ENCODE measurements around the gene TCTN2.
A peak's percentile ranks its signal among the peaks of the same experiment; 100 is the strongest.

TCTN2 gene

GRCh38 chr12:123683964-123684363, 13.1 kb downstream of the TCTN2 start:
- Histone ChIP-seq H3K9ac (ENCODE audit: low read length in 5 of 5) (no peak overlapping the region), H3K9me3 (ENCODE audit: control insufficient read depth in 5 of 5, low read length in 5 of 5) (no peaks in the 10 kb centered on the region), H3K27me3 (ENCODE audit: control insufficient read depth in 5 of 5, insufficient read depth in 4 of 5, low read length in 5 of 5) (no peaks in the 10 kb centered on the region), H3K27ac (ENCODE audit: low read depth, low read length) (no peak overlapping the region), H3K4me3 (ENCODE audit: low read depth in 1 of 5, low read length in 5 of 5) (no peak overlapping the region), H3K36me3 (ENCODE audit: control insufficient read depth in 5 of 5, insufficient read depth in 5 of 5, low read length in 5 of 5) (peaks cover 5 to 43% (median 15%) of the 10 kb centered on the region in 5 donors), H3K4me1 (ENCODE audit: control insufficient read depth in 5 of 5, insufficient read depth in 5 of 5, low read length in 5 of 5) (no peaks in the 10 kb centered on the region)

GRCh38 chr12:123686636-123687190, 15.8 kb downstream of the TCTN2 start:
- H3K36me3 ChIP-seq (ENCODE audit: control insufficient read depth in 5 of 5, insufficient read depth in 5 of 5, low read length in 5 of 5) = peaks cover 2 to 45% (median 14%) of the 10 kb centered on the region in 5 donors
- no peak overlapping the region for H3K27ac ChIP-seq (ENCODE audit: low read depth, low read length)
- H3K9ac ChIP-seq (ENCODE audit: low read length in 5 of 5) = no peak overlapping the region
- H3K4me3 ChIP-seq (ENCODE audit: low read depth in 1 of 5, low read length in 5 of 5) = no peak overlapping the region
- peaks cover 0 to 2% (median 0%) of the 10 kb centered on the region in 5 donors for H3K4me1 ChIP-seq (ENCODE audit: control insufficient read depth in 5 of 5, insufficient read depth in 5 of 5, low read length in 5 of 5)
- H3K27me3 ChIP-seq (ENCODE audit: control insufficient read depth in 5 of 5, insufficient read depth in 4 of 5, low read length in 5 of 5) = no peaks in the 10 kb centered on the region
- no peaks in the 10 kb centered on the region for H3K9me3 ChIP-seq (ENCODE audit: control insufficient read depth in 5 of 5, low read length in 5 of 5)

GRCh38 chr12:123690191-123690840, 19.4 kb downstream of the TCTN2 start:
- H3K27ac ChIP-seq (ENCODE audit: low read depth, low read length) = no peak overlapping the region
- H3K4me3 ChIP-seq (ENCODE audit: low read depth in 1 of 5, low read length in 5 of 5) = no peak overlapping the region
- H3K4me1 ChIP-seq (ENCODE audit: control insufficient read depth in 5 of 5, insufficient read depth in 5 of 5, low read length in 5 of 5) = peaks cover 0 to 2% (median 0%) of the 10 kb centered on the region in 5 donors
- H3K36me3 ChIP-seq (ENCODE audit: control insufficient read depth in 5 of 5, insufficient read depth in 5 of 5, low read length in 5 of 5) = peaks cover 4 to 43% (median 19%) of the 10 kb centered on the region in 5 donors
- H3K9ac ChIP-seq (ENCODE audit: low read length in 5 of 5) = no peak overlapping the region
- H3K27me3 ChIP-seq (ENCODE audit: control insufficient read depth in 5 of 5, insufficient read depth in 4 of 5, low read length in 5 of 5) = no peaks in the 10 kb centered on the region
- no peaks in the 10 kb centered on the region for H3K9me3 ChIP-seq (ENCODE audit: control insufficient read depth in 5 of 5, low read length in 5 of 5)

- Histone ChIP-seq H3K36me3 (ENCODE audit: control insufficient read depth in 5 of 5, insufficient read depth in 5 of 5, low read length in 5 of 5) (peaks cover 10 to 52% (median 34%) of the 10 kb centered on the region in 5 donors), H3K27ac (ENCODE audit: low read depth, low read length) (no peak overlapping the region), H3K27me3 (ENCODE audit: control insufficient read depth in 5 of 5, insufficient read depth in 4 of 5, low read length in 5 of 5) (no peaks in the 10 kb centered on the region), H3K9ac (ENCODE audit: low read length in 5 of 5) (no peak overlapping the region), H3K9me3 (ENCODE audit: control insufficient read depth in 5 of 5, low read length in 5 of 5) (no peaks in the 10 kb centered on the region), H3K4me1 (ENCODE audit: control insufficient read depth in 5 of 5, insufficient read depth in 5 of 5, low read length in 5 of 5) (no peaks in the 10 kb centered on the region), H3K4me3 (ENCODE audit: low read depth in 1 of 5, low read length in 5 of 5) (no peak overlapping the region)
These were observed 25.3 kb downstream of the TCTN2 start for GRCh38 chr12:123696207-123696606.

GRCh38 chr12:123696646-123697045, 25.7 kb downstream of the TCTN2 start:
- H3K4me1 ChIP-seq (ENCODE audit: control insufficient read depth in 5 of 5, insufficient read depth in 5 of 5, low read length in 5 of 5) = no peaks in the 10 kb centered on the region
- H3K36me3 ChIP-seq (ENCODE audit: control insufficient read depth in 5 of 5, insufficient read depth in 5 of 5, low read length in 5 of 5) = peaks cover 10 to 50% (median 32%) of the 10 kb centered on the region in 5 donors
- H3K27ac ChIP-seq (ENCODE audit: low read depth, low read length) = no peak overlapping the region
- H3K4me3 ChIP-seq (ENCODE audit: low read depth in 1 of 5, low read length in 5 of 5) = no peak overlapping the region
- no peaks in the 10 kb centered on the region for H3K27me3 ChIP-seq (ENCODE audit: control insufficient read depth in 5 of 5, insufficient read depth in 4 of 5, low read length in 5 of 5)
- no peaks in the 10 kb centered on the region for H3K9me3 ChIP-seq (ENCODE audit: control insufficient read depth in 5 of 5, low read length in 5 of 5)
- H3K9ac ChIP-seq (ENCODE audit: low read length in 5 of 5) = no peak overlapping the region

GRCh38 chr12:123705935-123706334, 35.0 kb downstream of the TCTN2 start:
- peaks cover 0 to 25% (median 20%) of the 10 kb centered on the region in 5 donors for H3K36me3 ChIP-seq (ENCODE audit: control insufficient read depth in 5 of 5, insufficient read depth in 5 of 5, low read length in 5 of 5)
- no peaks in the 10 kb centered on the region for H3K27me3 ChIP-seq (ENCODE audit: control insufficient read depth in 5 of 5, insufficient read depth in 4 of 5, low read length in 5 of 5)
- H3K27ac ChIP-seq (ENCODE audit: low read depth, low read length) = no peak overlapping the region

GRCh38 chr12:123707466-123707865, 36.6 kb downstream of the TCTN2 start:
- Histone ChIP-seq H3K9me3 (ENCODE audit: control insufficient read depth in 5 of 5, low read length in 5 of 5) (no peaks in the 10 kb centered on the region), H3K27ac (ENCODE audit: low read depth, low read length) (no peak overlapping the region), H3K9ac (ENCODE audit: low read length in 5 of 5) (no peak overlapping the region), H3K36me3 (ENCODE audit: control insufficient read depth in 5 of 5, insufficient read depth in 5 of 5, low read length in 5 of 5) (peaks cover 0 to 19% (median 15%) of the 10 kb centered on the region in 5 donors), H3K27me3 (ENCODE audit: control insufficient read depth in 5 of 5, insufficient read depth in 4 of 5, low read length in 5 of 5) (no peaks in the 10 kb centered on the region), H3K4me1 (ENCODE audit: control insufficient read depth in 5 of 5, insufficient read depth in 5 of 5, low read length in 5 of 5) (peaks cover 1 to 9% (median 6%) of the 10 kb centered on the region in 5 donors), H3K4me3 (ENCODE audit: low read depth in 1 of 5, low read length in 5 of 5) (no peak overlapping the region)

More at GRCh38 chr12:123705935-123706334, 35.0 kb downstream of the TCTN2 start:
- Histone ChIP-seq H3K9me3 (ENCODE audit: control insufficient read depth in 5 of 5, low read length in 5 of 5) (no peaks in the 10 kb centered on the region), H3K4me1 (ENCODE audit: control insufficient read depth in 5 of 5, insufficient read depth in 5 of 5, low read length in 5 of 5) (no peaks in the 10 kb centered on the region), H3K4me3 (ENCODE audit: low read depth in 1 of 5, low read length in 5 of 5) (no peak overlapping the region), H3K9ac (ENCODE audit: low read length in 5 of 5) (no peak overlapping the region)

GRCh38 chr12:123712780-123713319, 41.9 kb downstream of the TCTN2 start:
- peak overlapping the region; percentile 84 to 99 (median 90) for H3K4me3 ChIP-seq (ENCODE audit: low read depth in 1 of 5, low read length in 5 of 5)
- H3K27me3 ChIP-seq (ENCODE audit: control insufficient read depth in 5 of 5, insufficient read depth in 4 of 5, low read length in 5 of 5) = no peaks in the 10 kb centered on the region
- H3K9ac ChIP-seq (ENCODE audit: low read length in 5 of 5) = peak overlapping the region; percentile 6 to 98 (median 92)
- peaks cover 7 to 27% (median 22%) of the 10 kb centered on the region in 5 donors for H3K4me1 ChIP-seq (ENCODE audit: control insufficient read depth in 5 of 5, insufficient read depth in 5 of 5, low read length in 5 of 5)
- H3K36me3 ChIP-seq (ENCODE audit: control insufficient read depth in 5 of 5, insufficient read depth in 5 of 5, low read length in 5 of 5) = peaks cover 0 to 1% (median 0%) of the 10 kb centered on the region in 5 donors
- H3K9me3 ChIP-seq (ENCODE audit: control insufficient read depth in 5 of 5, low read length in 5 of 5) = no peaks in the 10 kb centered on the region
- H3K27ac ChIP-seq (ENCODE audit: low read depth, low read length) = no peak overlapping the region

- H3K36me3 ChIP-seq (ENCODE audit: control insufficient read depth in 5 of 5, insufficient read depth in 5 of 5, low read length in 5 of 5) = peaks cover 0 to 2% (median 0%) of the 10 kb centered on the region in 5 donors
- no peaks in the 10 kb centered on the region for H3K9me3 ChIP-seq (ENCODE audit: control insufficient read depth in 5 of 5, low read length in 5 of 5)
- peaks cover 7 to 27% (median 22%) of the 10 kb centered on the region in 5 donors for H3K4me1 ChIP-seq (ENCODE audit: control insufficient read depth in 5 of 5, insufficient read depth in 5 of 5, low read length in 5 of 5)
- no peaks in the 10 kb centered on the region for H3K27me3 ChIP-seq (ENCODE audit: control insufficient read depth in 5 of 5, insufficient read depth in 4 of 5, low read length in 5 of 5)
- no peak overlapping the region for H3K27ac ChIP-seq (ENCODE audit: low read depth, low read length)
- peak overlapping the region; percentile 84 to 99 (median 90) for H3K4me3 ChIP-seq (ENCODE audit: low read depth in 1 of 5, low read length in 5 of 5)
- H3K9ac ChIP-seq (ENCODE audit: low read length in 5 of 5) = peak overlapping the region; percentile 6 to 98 (median 92)
These were observed 42.5 kb downstream of the TCTN2 start for GRCh38 chr12:123713398-123713797.

Data from subcutaneous abdominal adipose tissue (tissue), 5 donors.